Fibroblast of skin of scalp (primary cell): ENCODE data around the gene ATG2A.
A peak's percentile ranks its signal among the peaks of the same experiment; 100 is the strongest.
"Not testable (repeated sequence)": the region's sequence is repeated elsewhere in the genome, so short reads cannot be mapped to it uniquely, and the experiment has no call there.

Experiments
- DNase-seq: peaks from one replicate; pipeline ENCODE4 v3.0.0-alpha.2; 2013

The ATG2A gene

DNA sequence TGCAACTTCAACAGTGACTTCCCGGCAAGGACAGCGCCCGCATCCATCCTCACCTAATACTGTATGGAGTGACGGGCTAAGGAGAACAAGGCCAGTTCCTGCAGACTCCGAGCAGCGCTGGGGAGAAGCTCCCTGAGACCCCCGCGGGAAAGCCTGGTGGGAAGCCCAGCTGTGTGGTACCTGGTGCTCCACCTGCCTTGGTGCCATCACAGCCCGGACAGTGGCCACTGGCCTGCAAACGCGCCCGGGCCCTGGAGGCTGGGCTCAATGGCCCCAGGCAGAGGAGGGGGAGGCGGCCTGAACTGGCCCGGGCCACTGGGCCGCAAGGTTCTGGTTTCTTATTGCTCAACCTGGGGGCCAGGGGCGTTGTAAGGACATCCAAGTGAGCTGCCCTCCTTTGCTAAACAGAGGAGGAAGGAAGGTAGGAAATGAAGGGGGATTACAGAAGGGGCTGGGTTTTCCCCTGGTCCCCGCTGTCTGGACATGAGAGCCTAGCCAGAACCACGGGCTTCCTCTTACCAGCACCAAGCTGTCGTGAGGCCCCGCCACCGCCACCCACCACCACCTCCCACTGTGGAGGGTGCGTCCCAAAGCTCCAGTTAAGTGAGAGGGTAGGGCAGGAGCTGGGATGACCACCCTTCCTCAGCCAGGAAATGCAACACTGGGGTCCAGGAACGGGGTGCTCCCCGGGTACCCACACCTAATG, 64.1 kb downstream of the ATG2A start:
- no peak for DNase-seq

DNA sequence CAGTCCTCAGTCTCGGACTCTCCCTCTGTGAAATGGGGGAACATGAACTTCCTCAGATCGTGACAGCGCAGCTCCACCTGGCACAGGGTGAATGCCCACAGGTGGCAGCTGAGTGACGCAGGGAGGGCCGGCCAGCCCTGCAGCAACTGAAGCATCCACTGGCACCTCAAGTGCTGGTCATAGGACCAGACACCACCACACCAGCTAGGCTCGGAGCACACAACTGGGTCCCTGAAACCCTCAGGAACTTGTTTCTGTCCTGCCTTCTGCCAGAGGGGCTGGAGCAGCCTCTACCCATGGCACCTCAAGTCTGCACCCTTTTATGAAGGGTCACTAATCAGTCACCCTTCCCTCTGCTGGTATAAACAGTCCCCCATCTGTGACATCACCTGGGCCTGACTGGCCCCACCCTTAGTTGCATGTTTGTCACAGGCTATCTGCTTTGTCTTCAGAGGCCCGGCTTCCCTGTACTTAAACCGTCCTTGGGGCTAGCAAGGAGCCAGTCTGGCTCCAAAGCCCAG, 65.1 kb downstream of the ATG2A start:
- no peak for DNase-seq

DNA sequence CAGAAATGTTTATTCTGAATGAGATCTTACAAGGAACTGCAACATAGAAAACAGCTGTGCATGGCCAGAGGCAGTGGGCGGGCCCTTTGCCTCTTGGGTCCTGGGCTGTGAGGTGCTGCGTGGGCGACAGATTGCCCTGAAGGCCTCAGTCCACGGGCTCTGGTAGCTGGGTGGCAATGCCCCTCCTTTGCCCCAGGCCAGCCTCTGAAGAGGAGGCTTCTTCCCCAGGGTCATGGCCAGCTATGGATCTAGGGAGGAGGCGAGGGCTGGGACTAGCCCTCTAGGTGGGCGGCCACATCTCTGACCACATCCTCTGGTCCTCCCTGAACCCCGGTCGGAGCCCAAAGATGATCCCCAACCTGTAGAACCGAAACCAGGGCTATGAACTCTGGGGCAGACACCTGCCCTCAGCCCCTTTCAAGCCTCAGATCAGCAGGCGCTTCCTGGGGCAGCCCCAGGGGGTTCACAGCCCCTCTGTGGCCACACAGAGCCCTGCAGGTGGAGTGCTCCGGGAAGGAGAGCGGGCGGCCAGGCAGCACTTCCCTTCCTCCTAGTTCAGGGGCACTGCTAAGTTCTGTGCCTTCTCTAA, 65.9 kb downstream of the ATG2A start:
- no peak for DNase-seq

DNA sequence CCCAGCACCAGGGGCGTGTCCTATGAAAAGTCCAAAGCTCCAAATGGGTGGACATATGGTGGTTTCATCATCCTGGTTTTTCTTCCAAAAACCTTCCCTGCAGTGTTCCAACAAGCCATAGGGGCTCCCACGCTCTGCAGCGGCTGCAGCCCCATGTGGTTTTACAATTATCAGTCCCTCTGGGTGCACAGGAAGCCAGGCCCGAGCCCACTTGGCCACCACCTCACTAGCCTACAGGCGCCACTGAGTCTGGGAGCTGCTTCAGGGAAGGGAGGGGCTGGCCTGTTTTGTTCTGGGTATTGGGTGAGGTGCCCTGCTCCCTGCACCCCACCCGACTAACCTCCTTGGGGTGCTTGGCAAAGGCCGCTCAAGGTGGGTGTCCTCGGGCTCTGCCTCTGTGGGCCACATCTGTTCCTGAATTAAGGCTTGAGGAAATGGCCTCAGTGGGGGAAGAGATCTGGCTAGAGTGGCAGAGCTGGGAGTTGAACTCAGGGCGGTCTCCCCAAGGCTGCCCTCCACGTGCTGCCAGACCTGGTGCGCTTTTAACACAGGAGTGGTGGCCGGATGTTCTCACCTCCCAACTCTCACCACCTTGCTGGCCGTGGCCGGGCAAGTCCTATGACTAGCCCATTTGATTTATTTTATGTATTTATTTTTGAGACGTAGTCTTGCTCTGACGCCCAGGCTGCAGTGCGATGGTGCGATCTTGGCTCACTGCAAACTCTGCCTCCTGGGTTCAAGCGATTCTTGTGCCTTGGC, 67.2 kb downstream of the ATG2A start:
- DNase-seq: peak; percentile 35

DNA sequence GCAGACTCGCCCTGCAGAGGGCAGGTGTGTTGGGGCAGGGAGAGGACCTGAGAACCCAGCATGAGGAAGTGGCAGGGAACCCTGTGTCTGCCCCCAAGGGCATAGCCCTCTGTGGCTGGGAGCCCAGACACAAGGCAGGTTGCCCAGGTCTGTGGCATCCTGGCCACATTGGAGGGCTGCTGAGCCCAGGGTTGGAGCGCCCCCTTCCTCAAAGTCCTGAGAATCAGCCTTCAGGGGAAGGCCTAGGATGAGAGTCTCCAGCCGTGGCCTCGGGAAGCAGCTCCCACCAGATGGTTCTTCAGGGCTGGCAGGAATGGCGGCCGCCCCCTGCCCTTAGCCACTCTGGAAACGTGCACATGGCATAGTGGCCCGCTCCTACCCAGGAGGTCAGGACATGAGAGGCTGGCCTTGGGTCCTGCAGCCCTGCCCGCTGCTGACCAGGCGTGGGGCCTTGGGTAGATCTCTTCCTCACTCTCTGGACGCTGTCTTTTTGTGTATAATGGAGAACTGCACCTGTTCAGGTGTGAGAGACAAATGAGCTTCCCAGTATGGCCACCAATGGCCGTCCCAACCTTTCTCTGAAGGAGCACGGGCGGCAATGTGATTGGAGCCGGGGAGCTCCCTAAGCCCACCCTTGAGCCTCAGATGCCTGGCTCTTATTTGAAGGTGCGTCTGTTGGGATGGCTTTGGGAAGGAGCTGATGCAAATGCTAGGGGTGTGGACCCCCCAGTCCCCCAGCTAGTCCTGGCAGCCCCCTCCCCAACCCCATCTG, 68.0 kb downstream of the ATG2A start:
- no peak for DNase-seq

DNA sequence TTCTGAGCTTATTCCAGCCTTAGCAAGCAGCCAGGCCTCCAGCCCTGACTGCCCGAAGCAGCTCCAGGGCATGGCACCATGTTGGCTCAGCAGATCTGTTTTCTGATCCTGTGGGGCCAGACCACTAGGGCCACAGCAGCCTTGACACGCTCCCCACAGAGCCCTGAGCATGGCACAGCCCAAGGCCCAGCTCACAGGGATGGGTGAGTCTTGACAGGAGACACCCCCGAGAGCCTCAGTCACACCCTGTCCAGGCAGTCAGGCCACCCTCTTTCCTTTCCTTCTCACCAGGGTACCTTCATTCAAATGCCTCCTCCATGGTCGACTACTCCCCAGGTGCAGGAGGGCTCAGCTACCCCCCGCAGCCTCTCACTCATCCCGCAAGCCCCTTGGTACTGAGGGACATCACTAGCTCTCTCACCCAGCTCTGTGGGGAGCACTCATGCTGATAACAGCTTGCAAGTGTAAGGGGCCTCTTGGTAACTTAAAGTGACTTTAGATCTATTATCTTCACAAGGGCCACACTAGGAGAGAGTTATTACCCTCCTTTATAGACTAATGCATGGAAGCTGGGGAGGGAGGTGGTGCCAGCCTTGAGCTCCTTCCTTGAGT, 68.7 kb downstream of the ATG2A start:
- no peak for DNase-seq

DNA sequence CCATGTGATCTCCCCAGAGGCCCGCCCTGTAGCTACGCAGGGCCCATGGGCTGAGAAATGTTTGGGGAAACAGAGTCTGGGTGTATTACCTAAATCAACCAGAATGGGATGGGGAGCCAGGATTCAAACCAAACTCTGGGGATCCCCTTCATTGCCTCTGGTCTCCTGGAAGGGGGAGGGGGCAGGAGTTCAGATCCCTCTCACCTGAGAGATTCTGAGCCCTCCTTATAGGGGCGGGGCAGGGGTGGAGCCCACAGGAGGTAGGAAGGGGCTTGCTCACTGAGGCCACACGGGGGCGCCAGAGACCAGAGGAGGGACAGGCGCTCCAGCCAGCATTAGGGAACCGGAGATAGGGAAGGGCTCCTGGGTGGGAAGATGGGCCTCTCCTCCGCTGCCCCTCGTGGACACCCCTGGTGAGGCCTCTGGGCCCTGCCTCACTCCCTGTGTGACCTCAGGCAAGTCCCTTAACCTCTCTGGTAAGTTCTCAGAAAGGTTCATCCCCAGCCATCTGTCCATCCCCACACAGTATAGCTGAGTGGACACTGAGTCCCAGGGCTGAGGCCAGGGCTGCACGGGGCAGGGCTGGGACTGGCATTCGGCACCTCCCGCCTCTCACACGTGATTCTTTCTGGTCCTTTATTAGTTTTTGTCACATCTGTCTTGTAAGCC, 69.9 kb downstream of the ATG2A start:
- peak; percentile 92 for DNase-seq

DNA sequence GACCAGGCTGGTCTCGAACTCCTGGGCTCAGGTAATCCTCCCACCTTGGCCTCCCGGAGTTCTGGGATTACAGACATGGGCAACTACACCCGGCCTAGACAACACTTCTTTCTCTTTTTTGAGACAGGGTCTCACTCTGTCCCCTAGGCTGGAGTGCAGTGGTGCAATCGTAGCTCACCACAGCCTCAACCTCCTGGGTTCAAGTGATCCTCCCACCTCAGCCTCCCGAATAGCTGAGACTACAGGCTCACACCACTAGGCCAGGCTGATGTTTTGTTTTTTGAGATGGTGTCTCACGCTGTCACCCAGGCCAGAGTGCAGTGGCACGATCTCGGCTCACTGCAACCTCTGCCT, 71.3 kb downstream of the ATG2A start:
- DNase-seq: not testable (repeated sequence)

DNA sequence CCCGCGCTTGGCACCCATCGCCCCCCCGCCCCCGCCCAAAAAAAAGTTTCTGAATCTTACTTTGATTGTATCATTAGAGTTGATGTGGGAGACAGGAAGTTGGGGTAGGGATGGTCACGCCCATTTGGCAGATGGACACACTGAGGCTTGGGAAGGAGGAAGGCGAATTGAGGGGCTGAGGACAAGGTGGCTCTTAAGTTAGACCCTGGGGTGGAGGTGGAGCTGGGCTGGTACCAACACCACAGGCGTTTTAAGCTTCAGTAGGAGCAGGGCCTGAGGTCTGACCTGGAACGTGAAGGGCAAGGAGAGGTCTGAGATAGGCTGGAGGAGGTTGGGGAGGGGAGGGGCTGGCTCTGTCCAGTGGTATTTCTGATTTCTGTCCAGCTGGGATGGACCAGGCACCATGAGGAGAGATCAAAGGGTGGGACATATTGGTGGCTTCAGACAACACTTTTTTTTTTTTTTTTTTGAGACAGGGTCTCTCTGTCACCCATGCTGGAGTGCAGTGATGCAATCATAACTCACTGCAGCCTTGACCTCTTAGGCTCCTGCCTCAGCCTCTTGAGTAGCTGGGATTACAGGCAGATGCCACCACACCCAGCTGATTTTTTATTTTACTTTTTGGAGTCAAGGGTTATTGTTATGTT, 71.8 kb downstream of the ATG2A start:
- no peak for DNase-seq
